ENCODE data around the gene ARHGAP26. TPM values are rescaled to one million over a fixed set of nuclear protein-coding genes. Genes with fewer than 3 reads are reported as not detected.

Gene ARHGAP26
- total RNA-seq, 4 donors from 2014 or later = 35.0 to 72.2 (median 44.0) TPM

GRCh38 chr5:143235423-143235822 lies 465.2 kb downstream of the ARHGAP26 start:
- TF ChIP-seq, protein P1, sequence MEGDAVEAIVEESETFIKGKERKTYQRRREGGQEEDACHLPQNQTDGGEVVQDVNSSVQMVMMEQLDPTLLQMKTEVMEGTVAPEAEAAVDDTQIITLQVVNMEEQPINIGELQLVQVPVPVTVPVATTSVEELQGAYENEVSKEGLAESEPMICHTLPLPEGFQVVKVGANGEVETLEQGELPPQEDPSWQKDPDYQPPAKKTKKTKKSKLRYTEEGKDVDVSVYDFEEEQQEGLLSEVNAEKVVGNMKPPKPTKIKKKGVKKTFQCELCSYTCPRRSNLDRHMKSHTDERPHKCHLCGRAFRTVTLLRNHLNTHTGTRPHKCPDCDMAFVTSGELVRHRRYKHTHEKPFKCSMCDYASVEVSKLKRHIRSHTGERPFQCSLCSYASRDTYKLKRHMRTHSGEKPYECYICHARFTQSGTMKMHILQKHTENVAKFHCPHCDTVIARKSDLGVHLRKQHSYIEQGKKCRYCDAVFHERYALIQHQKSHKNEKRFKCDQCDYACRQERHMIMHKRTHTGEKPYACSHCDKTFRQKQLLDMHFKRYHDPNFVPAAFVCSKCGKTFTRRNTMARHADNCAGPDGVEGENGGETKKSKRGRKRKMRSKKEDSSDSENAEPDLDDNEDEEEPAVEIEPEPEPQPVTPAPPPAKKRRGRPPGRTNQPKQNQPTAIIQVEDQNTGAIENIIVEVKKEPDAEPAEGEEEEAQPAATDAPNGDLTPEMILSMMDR (IDR thresholded peaks at IDR 0.05; ENCODE audit: low read depth) = no peak

GRCh38 chr5:143236682-143237081 lies 466.5 kb downstream of the ARHGAP26 start:
- TF ChIP-seq, protein P1 (IDR thresholded peaks at IDR 0.05; ENCODE audit: low read depth) = no peak

GRCh38 chr5:143237664-143238063 lies 467.5 kb downstream of the ARHGAP26 start:
- TF ChIP-seq, protein P1 (IDR thresholded peaks at IDR 0.05; ENCODE audit: low read depth) = no peak

- TF ChIP-seq, protein P1 (IDR thresholded peaks at IDR 0.05; ENCODE audit: low read depth) = no peak
Observed at GRCh38 chr5:143238620-143239019, 468.4 kb downstream of the ARHGAP26 start.

DNA sequence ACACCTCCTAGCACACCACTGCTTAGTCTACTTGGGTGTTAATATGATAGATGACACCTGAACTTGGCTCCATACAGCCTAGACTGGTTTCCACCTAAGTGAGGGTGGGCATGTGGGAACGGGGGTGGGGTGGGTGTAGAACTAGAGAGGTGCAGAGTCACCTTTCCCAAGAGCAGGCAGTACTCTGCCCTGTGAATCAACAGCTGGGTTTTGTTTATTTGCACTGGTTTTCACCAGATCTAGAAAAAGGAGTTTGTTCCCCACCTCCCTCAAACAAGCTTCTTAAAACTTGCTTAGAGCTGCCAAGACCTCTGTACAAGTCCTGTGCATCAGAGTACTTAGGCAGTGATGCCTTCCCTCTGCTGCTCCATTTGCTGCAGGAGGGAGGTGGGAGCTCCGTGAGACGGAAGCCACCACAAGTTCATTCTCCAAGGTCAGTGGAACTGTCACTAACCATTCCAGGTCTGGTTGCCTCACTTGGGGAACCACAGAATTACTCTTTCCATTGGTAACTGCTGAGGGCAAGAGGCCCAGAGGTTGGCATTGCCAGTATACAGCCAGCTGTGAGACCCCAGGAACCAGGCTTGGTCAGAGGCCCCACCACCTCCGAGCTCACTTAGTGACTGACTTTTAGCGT lies 469.8 kb downstream of the ARHGAP26 start:
- TF ChIP-seq, protein P1 (IDR thresholded peaks at IDR 0.05; ENCODE audit: low read depth) = no peak

GRCh38 chr5:143241892-143242291 lies 471.7 kb downstream of the ARHGAP26 start:
- TF ChIP-seq, protein P1 (IDR thresholded peaks at IDR 0.05; ENCODE audit: low read depth) = no peak

GRCh38 chr5:143243103-143243502 lies 472.9 kb downstream of the ARHGAP26 start:
- TF ChIP-seq, protein P1 (IDR thresholded peaks at IDR 0.05; ENCODE audit: low read depth) = no peak
